WI38 (cell line): ENCODE results near the gene LTBP1.
"Not testable (repeated sequence)": the region's sequence is repeated elsewhere in the genome, so short reads cannot be mapped to it uniquely, and the experiment has no call there.

Experiments used
- H3K4me3 ChIP-seq: 2 replicates; pipeline ENCODE4 v1.5.1; 2011; ENCODE audit warnings: low read depth, mild to moderate bottlenecking, control low read depth, low read length
- CTCF ChIP-seq: IDR thresholded peaks from 2 replicates; pipeline ENCODE4 v1.5.1; 2012; ENCODE audit warnings: low read depth, mild to moderate bottlenecking, control low read depth, low read length

Gene LTBP1

DNA sequence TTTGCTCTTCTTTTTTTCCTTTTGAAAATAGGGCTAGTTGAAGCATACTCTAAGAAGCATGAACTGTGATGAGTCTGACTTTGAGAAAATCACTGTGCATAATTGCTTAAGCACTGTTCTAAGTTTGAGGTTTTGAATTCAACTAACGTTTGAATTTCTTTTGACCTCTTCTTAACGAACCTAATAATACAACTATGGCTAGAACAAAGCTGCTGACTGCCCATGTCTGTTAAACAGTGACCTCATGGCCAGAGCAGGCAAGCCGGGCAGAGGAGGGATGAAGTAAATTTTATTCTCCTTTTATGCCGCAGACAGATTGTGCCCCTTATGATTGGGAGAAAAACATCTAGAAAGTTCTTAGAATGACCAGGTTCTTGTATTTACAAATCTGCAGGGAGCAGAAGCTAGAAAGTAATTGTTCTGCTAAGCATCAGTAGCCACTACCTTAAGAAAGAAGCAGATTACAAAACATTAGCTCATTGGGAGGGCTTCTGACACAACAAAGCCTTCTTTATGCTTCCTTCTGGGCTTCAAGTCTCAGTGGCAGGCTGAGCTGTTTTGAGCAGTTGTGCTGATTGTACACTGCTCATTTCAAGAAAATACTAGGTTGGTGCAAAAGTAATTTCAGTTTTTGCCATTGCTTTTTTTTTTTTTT, 431.9 kb downstream of the LTBP1 start:
- no peak overlapping the region for H3K4me3 ChIP-seq
- TF ChIP-seq CTCF: no peak

- TF ChIP-seq CTCF: peak; percentile 64
Measured at GRCh38 chr2:33380001-33380609, 433.4 kb downstream of the LTBP1 start.

DNA sequence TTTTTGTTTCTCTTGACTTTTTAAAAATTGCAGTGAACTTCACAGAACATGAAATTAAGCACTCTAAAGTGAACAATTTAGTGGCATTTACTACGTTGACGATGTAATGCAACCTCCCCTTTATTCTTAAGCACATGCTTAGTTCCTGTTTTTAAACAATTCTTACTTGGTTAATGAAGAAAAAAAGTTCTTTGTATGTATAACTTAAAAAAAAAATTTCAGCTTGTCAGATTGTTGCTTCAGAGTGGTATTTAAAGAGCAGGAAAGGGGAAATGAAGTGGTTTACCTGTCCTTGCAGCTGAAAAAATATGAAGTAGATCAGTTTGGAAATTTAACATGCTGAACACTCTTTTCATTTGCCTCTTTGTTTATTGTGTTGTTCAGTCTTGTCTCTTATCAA, 434.0 kb downstream of the LTBP1 start:
- no peak overlapping the region for H3K4me3 ChIP-seq
- TF ChIP-seq CTCF: no peak

More at GRCh38 chr2:33380001-33380609, 433.4 kb downstream of the LTBP1 start:
- H3K4me3 ChIP-seq: no peak overlapping the region

- TF ChIP-seq CTCF: no peak
Measured at GRCh38 chr2:33381301-33381858, 434.6 kb downstream of the LTBP1 start.

GRCh38 chr2:33383855-33384598, 437.3 kb downstream of the LTBP1 start:
- TF ChIP-seq CTCF: no peak
- H3K4me3 ChIP-seq: no peak overlapping the region

More at GRCh38 chr2:33381301-33381858, 434.6 kb downstream of the LTBP1 start:
- H3K4me3 ChIP-seq: no peak overlapping the region

GRCh38 chr2:33384599-33384961, 437.8 kb downstream of the LTBP1 start:
- TF ChIP-seq CTCF: no peak
- no peak overlapping the region for H3K4me3 ChIP-seq

DNA sequence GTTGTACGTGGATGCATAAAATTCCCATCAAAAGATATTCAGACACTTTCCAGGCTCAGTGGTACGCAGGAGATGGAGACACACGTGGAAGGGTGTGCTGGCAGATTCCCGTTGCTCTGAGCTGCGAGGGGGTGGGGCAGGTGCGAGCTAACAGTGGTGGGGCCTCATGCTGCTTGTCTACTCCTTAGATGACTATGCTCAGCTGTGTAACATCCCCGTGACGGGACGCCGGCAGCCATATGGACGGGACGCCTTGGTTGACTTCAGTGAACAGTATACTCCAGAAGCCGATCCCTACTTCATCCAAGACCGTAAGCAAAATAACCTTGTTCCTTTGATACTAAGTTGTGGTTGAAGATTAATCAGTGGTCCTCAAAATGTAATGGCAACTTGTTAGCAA, 442.2 kb downstream of the LTBP1 start:
- H3K4me3 ChIP-seq: no peak overlapping the region
- TF ChIP-seq CTCF: no peak

- H3K4me3 ChIP-seq: not testable (repeated sequence)
Measured at GRCh38 chr2:33389695-33390094, 442.9 kb downstream of the LTBP1 start.
